HepG2 (cell line): Measurements from ENCODE around the gene YWHAQ. TPM values are rescaled to one million over a fixed set of nuclear protein-coding genes. Genes with fewer than 3 reads are reported as not detected.

Experiments
- DMAP1 ChIP-seq: IDR thresholded peaks from 2 replicates; pipeline ENCODE4 v1.6.1; 2016
- HMG20B ChIP-seq: conservative IDR thresholded peaks from 2 replicates; pipeline ENCODE4 v1.6.1; 2016; ENCODE audit warnings: missing genetic modification reagents, missing compliant biosample characterization
- HOXA7 ChIP-seq: sonication (generic); formaldehyde crosslinking; IDR thresholded peaks from 2 replicates; pipeline ENCODE4 v1.8.1; 2022; ENCODE audit warnings: mild to moderate bottlenecking, missing genetic modification reagents, moderate library complexity
- KIAA2018 ChIP-seq: sonication (generic); formaldehyde crosslinking; IDR thresholded peaks from 2 replicates; pipeline ENCODE4 v1.5.0; 2020; ENCODE audit warnings: mild to moderate bottlenecking, missing genetic modification reagents, borderline replicate concordance
- KLF11 ChIP-seq: IDR thresholded peaks from 2 replicates; pipeline ENCODE4 v1.6.1; 2016; ENCODE audit warnings: missing compliant biosample characterization
- MAZ ChIP-seq, 2 experiments: sonication (generic) in 1 of 2; formaldehyde crosslinking in 1 of 2; IDR thresholded peaks; 2 replicates each; pipeline versions ENCODE4 v1.5.0 to v1.6.1; 2012 to 2020; ENCODE audit warnings: low read depth in 2 of 2, mild to moderate bottlenecking in 2 of 2, borderline replicate concordance in 1 of 2, improper control_type of control experiment in 1 of 2, low read length in 1 of 2, missing genetic modification reagents in 1 of 2, moderate library complexity in 1 of 2
- MXI1 ChIP-seq: IDR thresholded peaks from 3 replicates; pipeline ENCODE4 v1.6.1; 2012; ENCODE audit warnings: low read depth, low read length, inconsistent platforms, borderline replicate concordance
- PBX3 ChIP-seq: sonication (generic); formaldehyde crosslinking; IDR thresholded peaks from 2 replicates; pipeline ENCODE4 v1.8.1; 2023; ENCODE audit warnings: missing genetic modification reagents, inconsistent platforms, borderline replicate concordance
- SIX1 ChIP-seq: sonication (generic); formaldehyde crosslinking; IDR thresholded peaks from 2 replicates; pipeline ENCODE4 v1.4.0; 2020; ENCODE audit warnings: missing genetic modification reagents, borderline replicate concordance
- SRSF1 ChIP-seq: fragments of 200-400 bp; formaldehyde crosslinking; optimal IDR thresholded peaks from 2 replicates; pipeline ENCODE3; 2017; ENCODE audit warnings: mild to moderate bottlenecking, low read depth, low read length, moderate library complexity
- TBL1XR1 ChIP-seq: fragments of 150-350 bp; IDR thresholded peaks from 2 replicates; pipeline ENCODE4 v1.6.1; 2014; ENCODE audit warnings: borderline replicate concordance, low read length; ENCODE audit not compliant: partially characterized antibody
- TCF7L2 ChIP-seq: IDR thresholded peaks from 2 replicates; pipeline ENCODE4 v1.6.1; 2011; ENCODE audit warnings: mild to moderate bottlenecking, low read depth, low read length, moderate library complexity
- ZNF607 ChIP-seq: sonication (generic); formaldehyde crosslinking; IDR thresholded peaks from 2 replicates; pipeline ENCODE4 v1.5.1; 2020; ENCODE audit warnings: missing genetic modification reagents, mild to moderate bottlenecking, borderline replicate concordance
- ZNF616 ChIP-seq: sonication (generic); formaldehyde crosslinking; IDR thresholded peaks from 2 replicates; pipeline ENCODE4 v1.5.0; 2020; ENCODE audit warnings: low read depth, mild to moderate bottlenecking, missing genetic modification reagents
- ZNF644 ChIP-seq: IDR thresholded peaks from 2 replicates; pipeline ENCODE4 v1.6.1; 2016; ENCODE audit warnings: low read depth
- ZNF775 ChIP-seq: sonication (generic); formaldehyde crosslinking; IDR thresholded peaks from 2 replicates; pipeline ENCODE4 v1.4.0; 2020; ENCODE audit warnings: missing genetic modification reagents, mild to moderate bottlenecking, moderate library complexity, borderline replicate concordance
- polyA plus RNA-seq, 8 experiments: library from polyadenylated mRNA; depleted of rRNA in 3 of 8; stranded (reverse) in 7 of 8; unstranded in 1 of 8; fragments of >200 nt; fragmentation: Illumina TruSeq in 4 of 8; extraction: Trizol in 4 of 8; gene quantifications; 2 replicates each; pipeline versions ENCODE4 v1.2.1 to v1.2.3, GENCODE V29; 2011 to 2016; ENCODE audit warnings: low read depth in 4 of 8, missing spikeins in 1 of 8, mixed read lengths in 1 of 8; ENCODE audit not compliant: insufficient read depth in 1 of 8
- total RNA-seq, 5 experiments: library from RNA; depleted of rRNA; stranded (reverse); fragments of >200 nt; fragmentation: Illumina TruSeq; extraction: Trizol; gene quantifications; 2 replicates each; pipeline ENCODE4 v1.2.3, GENCODE V29; 2016; ENCODE audit warnings: low read depth in 1 of 5

Gene YWHAQ
- total and polyA plus RNA-seq, 2 of the 13 experiments (the other 11 are each of a cell fraction or from before 2014, with no cell fraction given), result 160 to 304 TPM

GRCh38 chr2:9630736-9631552 lies at the start of gene YWHAQ (continued):
- TF ChIP-seq KIAA2018 (CRISPR knock-in tag) (no peak), ZNF775 (CRISPR knock-in tag) (no peak), ZNF607 (CRISPR knock-in tag) (0 out of 2 replicates have a peak, but pooled peaks have one; percentile 36), HMG20B (peak; percentile 77), MXI1 (peak; percentile 93; the same call in 2 of the 3 replicates), PBX3 (CRISPR knock-in tag) (no peak), SRSF1 (no peak), HOXA7 (CRISPR knock-in tag) (no peak), ZNF644 (CRISPR knock-in tag) (no peak), ZNF616 (CRISPR knock-in tag) (no peak), TBL1XR1 (peak; percentile 20), MAZ (IDR thresholded peaks at IDR 0.05; ENCODE audit: borderline replicate concordance, low read depth, low read length) (peak; percentile 99), MAZ (CRISPR knock-in tag; IDR thresholded peaks at IDR 0.05; ENCODE audit: low read depth) (peak; percentile 95), TCF7L2 (no peak), DMAP1 (CRISPR knock-in tag) (peak; percentile 91), SIX1 (CRISPR knock-in tag) (no peak), KLF11 (CRISPR knock-in tag) (0 out of 2 replicates have a peak, but pooled peaks have one; percentile 45)
